ENCODE measurements around the gene KLK8.

The KLK8 gene

GRCh38 chr19:51001515-51001914 is at the start of gene KLK8:
TSS of gene KLK8 (minus strand) at chr19:51001604. CDS start at chr19:51001167, 437 bp downstream.
- DNase-seq: no peak

DNA sequence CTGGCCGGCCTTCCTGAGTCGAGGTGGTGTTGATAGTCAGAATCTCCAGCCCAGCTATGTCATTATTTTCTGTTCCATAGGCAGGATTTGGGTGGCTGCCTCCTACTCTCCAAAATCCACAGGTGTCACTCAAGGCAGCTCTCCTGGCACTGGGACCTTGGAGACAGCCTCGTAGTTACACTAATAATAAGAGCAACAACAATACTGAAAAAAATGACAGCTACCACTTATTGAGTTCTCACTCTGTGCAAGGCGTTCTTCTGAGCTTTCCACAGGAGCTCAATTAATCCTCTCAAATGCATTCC is 45.6 kb upstream of the KLK8 start:
- no peak for DNase-seq

DNA sequence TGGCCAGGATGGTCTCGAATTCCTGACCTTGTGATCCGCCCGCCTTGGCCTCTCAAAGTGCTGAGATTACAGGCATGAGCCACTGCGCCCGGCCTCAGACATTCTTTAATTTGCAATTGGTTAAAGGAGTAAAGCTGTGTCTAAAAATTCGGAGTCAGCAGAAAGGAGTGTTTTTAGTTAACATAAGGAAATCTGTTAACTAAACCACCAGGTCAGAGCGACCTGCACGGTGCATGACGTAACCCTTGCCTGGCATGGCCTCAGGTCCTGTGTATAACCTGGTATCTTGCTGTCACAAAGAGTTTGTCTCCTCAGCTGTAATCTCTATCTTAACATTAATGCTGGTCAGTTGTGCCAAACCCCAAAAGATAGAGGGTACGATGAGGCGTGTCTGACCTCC is 42.9 kb upstream of the KLK8 start:
- no peak for DNase-seq

- DNase-seq: no peak
These were observed 42.1 kb upstream of the KLK8 start for GRCh38 chr19:51043497-51043896.

DNA sequence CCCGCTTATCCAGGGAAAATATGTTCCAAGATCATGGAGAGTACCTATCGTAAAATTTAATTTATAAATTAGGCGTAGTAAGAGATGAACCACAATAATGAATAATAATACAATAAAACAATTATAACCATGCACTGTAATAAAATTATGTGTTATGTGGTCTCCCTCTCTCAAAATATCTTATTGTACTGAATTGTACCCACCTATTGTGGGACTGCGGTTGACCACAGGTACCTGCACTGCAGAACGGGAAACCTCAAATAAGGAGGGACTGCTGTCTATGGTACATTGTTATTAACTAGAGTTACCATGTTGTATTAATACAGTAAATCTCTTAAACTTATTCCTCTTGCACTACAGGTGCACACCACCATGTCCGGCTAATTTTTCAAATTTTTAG is 38.7 kb upstream of the KLK8 start:
- no peak for DNase-seq

DNA sequence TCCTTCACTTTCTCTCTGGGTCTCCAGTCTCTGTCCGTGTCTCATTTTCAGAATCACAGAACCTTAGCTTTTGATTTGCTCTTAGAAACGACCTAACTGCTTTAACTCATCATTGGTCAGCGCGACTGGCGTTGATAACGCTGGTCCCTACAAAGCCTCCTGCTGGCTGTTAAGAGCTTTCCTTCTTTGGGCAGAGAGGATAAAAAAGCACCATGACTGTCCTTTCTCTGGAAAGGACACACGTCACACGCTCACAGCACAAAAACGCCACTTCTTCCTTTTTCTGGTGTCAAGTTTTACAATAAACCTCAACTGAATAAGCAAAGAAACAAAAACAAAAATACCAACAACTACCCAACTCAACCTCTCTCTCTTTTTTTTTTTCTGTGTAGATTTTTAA is 35.1 kb upstream of the KLK8 start:
- peak; percentile 62 for DNase-seq

DNA sequence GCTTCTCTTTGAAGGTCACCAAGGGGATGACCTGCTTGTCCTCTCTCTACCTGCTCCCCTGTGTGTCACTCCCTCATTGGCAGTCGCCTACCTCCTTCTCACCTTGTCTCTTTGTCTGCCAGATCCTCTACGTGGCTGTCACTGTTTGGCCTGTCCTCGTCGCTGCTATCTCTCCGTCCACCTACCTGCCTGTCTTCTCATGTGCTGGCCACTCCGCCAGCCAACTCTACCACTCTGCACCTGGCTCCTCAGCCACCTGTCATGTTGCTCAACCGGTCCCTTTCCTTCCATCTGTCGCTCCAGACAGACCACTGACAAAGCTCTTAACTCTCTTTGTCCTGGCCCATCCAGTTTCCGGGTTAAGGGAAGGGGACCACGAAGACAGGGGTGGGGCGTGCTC is 33.3 kb upstream of the KLK8 start, which contains the start of gene KLK12:
Gene KLK12, minus strand, starts transcription at position 299 of the 400 bp plus-strand sequence. CDS start 381 bp downstream, outside the sequence.
- DNase-seq: peak; percentile 98

DNA sequence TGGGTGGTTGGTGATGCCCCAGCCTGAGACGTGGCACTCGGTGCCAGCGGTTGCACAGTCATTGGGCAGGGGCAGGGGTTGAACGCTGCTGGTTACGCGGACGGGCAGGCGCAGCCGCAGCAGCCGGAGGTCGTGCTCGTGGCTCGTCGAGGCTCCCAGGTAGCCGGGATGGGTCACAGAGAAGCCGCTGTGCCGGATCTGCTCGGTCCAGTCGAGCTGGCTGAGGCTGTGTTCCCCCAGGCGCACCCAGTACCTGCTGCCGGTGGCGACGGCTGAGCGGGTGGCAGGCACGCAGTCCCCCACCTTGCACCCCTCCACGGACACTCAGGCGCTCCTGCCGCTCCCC is 30.4 kb upstream of the KLK8 start:
- no peak for DNase-seq

DNA sequence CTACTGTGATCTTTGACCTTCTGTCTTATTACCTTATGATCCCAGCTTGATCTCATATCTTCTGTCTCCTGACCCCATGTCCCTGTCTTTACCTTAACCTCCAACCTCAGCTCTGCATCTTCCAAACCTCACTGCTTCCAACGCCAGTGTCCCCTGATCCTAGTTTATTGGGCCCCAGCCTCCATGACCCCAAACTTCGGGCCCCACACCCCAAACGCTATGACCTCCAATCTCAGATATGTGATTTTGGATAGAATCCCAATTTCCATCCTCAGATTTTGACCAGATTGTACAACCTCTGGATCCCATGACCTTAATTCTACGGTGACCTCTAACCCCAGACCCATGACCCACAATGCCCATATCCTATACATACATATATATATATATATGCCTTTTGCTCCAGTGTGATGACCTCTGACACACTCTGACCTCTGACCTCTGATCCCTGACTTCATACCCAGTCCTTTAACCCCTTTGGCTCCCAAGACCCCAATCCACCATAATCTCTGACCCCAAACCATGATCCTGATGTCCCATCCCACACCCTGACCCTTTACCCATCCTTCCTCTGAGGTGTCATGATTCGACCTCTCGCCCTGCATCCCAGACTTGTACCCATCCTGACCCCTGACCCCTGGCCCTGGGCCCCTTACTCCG is 29.9 kb upstream of the KLK8 start:
- no peak for DNase-seq

GRCh38 chr19:51030631-51031030 is 29.2 kb upstream of the KLK8 start:
- DNase-seq: no peak

DNA sequence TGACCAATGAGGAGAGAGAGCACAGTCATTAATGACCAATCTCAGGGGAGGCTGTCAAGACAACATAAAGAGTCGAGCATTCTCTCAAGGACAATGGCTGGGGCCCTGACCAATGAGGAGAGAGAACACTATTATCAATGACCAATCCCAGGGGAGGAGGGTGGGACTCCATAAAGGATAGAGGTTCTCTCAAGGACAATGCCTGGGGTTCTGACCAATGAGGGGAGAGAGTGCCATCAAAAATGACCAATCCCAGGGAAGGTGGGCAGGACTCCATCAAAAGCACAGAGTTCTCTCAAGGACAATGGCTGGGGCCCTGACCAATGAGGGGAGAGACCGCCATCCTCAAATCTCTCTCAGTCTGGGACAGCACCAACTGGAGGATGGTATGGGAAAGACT is 28.3 kb upstream of the KLK8 start:
- DNase-seq: peak; percentile 65

DNA sequence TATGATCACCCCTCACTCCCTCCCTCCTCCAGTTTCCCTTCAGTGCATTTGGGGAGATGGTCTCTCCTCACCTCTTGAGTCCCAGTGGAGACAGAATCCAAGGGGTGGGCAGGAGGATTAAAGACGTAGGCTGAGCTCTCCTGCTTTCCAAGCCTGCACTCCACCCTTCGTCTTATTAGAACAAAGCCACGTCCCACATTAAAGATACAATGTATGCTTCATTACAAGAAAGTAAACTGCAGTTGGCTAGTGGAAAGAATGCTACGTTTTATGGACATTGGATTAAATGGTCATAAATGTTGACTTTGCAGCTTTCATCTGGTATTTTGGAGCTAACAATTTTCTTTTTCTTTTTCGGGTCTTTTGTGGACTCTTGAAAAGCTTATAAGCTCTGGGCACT is 26.5 kb upstream of the KLK8 start:
- no peak for DNase-seq

DNA sequence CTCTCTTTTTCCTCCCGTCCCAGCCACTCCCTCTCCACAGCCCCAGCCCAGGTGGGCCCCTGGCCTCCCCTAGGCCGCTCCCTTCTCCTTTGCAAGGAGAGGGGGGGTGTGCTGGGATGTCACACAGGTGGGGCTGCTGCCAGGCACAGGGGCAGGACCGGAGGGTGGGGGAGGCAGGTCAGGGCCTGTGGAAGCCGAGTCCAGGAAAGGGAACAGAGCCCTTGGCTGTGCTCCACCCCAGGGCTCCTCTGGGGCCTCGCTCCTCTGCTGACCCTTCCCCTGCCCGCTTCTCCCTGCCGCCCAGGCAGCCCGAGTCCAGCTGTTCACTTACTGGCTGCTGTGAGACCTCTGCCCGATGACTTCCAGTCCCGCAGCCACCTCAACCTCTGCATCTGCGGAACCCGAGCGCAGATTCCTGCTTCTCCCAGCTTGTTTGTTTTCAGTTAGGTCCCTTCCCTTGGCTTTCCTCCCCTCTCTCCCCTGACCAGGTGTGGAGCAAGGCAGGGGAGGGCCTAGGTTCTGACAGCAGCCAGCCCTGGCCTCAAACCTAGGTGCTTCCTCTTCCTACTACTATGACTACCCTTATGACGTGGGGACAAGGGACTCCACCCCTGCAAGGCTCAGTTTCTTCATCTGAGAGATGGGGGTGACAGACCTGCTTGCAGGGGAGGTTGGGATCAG is 25.9 kb upstream of the KLK8 start:
- DNase-seq: peak; percentile 86

GRCh38 chr19:51026554-51026831 is 25.1 kb upstream of the KLK8 start, which contains the start of gene KLK11:
TSS of gene KLK11 (minus strand) at chr19:51026616. CDS start at chr19:51025631, 985 bp downstream.
- peak; percentile 92 for DNase-seq

- peak; percentile 80 for DNase-seq
These were observed 24.6 kb upstream of the KLK8 start for GRCh38 chr19:51025809-51026553.

DNA sequence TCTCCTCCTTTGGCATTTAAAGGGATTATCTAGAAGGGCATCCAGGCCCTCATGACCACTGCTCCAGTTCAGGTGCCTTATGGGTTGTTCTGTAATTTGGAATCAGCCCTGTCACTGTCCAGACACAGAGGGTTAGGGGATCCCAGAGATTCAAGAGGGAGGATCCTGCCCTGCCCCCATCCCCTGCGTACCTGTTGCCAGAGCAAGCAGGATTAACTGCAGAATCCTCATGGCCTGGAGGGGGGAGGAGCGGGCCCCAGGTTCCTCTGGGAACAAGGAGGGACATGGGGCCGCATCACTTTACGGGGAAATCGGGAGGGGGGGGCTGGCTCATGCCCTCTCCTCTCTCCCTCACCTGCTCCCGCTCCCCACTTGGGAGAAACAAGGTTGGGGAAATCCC is 24.0 kb upstream of the KLK8 start:
- DNase-seq: peak; percentile 83

GRCh38 chr19:51024924-51025323 is 23.5 kb upstream of the KLK8 start:
- DNase-seq: peak; percentile 93

DNA sequence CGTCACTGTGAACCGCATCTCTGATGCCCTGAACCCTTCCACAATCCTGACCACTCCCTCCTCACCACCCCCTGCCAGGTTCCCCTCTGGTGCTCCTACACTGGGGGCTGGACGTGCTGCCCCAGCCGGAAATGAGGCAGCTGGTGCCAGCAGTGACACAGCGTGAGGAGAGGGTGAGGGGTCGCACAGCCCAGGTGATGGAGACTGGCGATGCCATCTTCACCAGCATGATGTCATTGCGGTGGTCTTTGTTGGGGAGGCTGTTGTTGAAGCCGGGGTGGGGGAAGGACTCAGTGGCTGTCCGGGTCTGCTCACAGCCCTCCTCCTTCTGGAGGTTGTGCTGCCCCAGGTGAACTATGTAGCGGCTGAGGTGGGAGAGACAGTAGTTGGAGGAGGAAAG is 22.5 kb upstream of the KLK8 start:
- DNase-seq: no peak

- DNase-seq: no peak
These were observed 21.1 kb upstream of the KLK8 start for GRCh38 chr19:51022526-51022925.

- DNase-seq: peak; percentile 87
These were observed 19.7 kb upstream of the KLK8 start for GRCh38 chr19:51020988-51021651.

GRCh38 chr19:51019544-51019925 is 18.1 kb upstream of the KLK8 start, which contains the start of gene KLK10:
TSS of gene KLK10 (minus strand) at chr19:51019709. CDS start at chr19:51019130, 579 bp downstream.
- DNase-seq: no peak

- peak; percentile 70 for DNase-seq
These were observed 17.5 kb upstream of the KLK8 start for GRCh38 chr19:51018745-51019543.
